SKM-1 treated with dmso at 0.1 percent for 144 hours (cell line): ENCODE measurements around the gene PLK3.
"Not testable (repeated sequence)": the region's sequence is repeated elsewhere in the genome, so short reads cannot be mapped to it uniquely, and the experiment has no call there.

Experiments used
- DNase-seq: peaks from one replicate; lab custom pipeline; 2025; ENCODE audit not compliant: unreplicated experiment; lab: John Stamatoyannopoulos, UW

PLK3 gene

GRCh38 chr1:44799770-44800584 is at the start of gene PLK3:
PLK3 (plus strand) TSS chr1:44800377; CDS start chr1:44800464, 87 bp downstream.
- DNase-seq = peak; percentile 97

- no peak for DNase-seq
Measured at GRCh38 chr1:44757420-44757819, 42.8 kb upstream of the PLK3 start.

GRCh38 chr1:44759077-44759476 is 41.1 kb upstream of the PLK3 start:
- no peak for DNase-seq

GRCh38 chr1:44760876-44761275 is 39.3 kb upstream of the PLK3 start:
- DNase-seq = no peak

GRCh38 chr1:44766421-44766820 is 33.8 kb upstream of the PLK3 start:
- DNase-seq = not testable (repeated sequence)

GRCh38 chr1:44775078-44775929 is 24.9 kb upstream of the PLK3 start, which contains the start of gene RPS8:
RPS8 (plus strand) TSS chr1:44775540; CDS start chr1:44775597, 57 bp downstream.
- peak; percentile 88 for DNase-seq

- DNase-seq = no peak
Measured at GRCh38 chr1:44775930-44776729, 24.0 kb upstream of the PLK3 start.

GRCh38 chr1:44776730-44777068 is 23.5 kb upstream of the PLK3 start:
- no peak for DNase-seq

GRCh38 chr1:44777547-44777946 is 22.6 kb upstream of the PLK3 start:
- no peak for DNase-seq

- no peak for DNase-seq
Measured at GRCh38 chr1:44777969-44778635, 22.1 kb upstream of the PLK3 start.

GRCh38 chr1:44778705-44779576 is 21.2 kb upstream of the PLK3 start:
- DNase-seq = no peak

- no peak for DNase-seq
Measured at GRCh38 chr1:44780583-44781121, 19.5 kb upstream of the PLK3 start.

- no peak for DNase-seq
Measured at GRCh38 chr1:44783697-44784093, 16.5 kb upstream of the PLK3 start.

- no peak for DNase-seq
Measured at GRCh38 chr1:44784094-44785028, 15.8 kb upstream of the PLK3 start.

GRCh38 chr1:44785029-44785380 is 15.2 kb upstream of the PLK3 start:
- DNase-seq = no peak

GRCh38 chr1:44785501-44786137 is 14.6 kb upstream of the PLK3 start:
- no peak for DNase-seq

- peak; percentile 77 for DNase-seq
Measured at GRCh38 chr1:44786138-44786840, 13.9 kb upstream of the PLK3 start.
